ENCODE results near the gene GRIK1. TPM values are rescaled to one million over a fixed set of nuclear protein-coding genes. Genes with fewer than 3 reads are reported as not detected.

Gene GRIK1
- total and polyA plus RNA-seq, 5 donors: not detected

DNA sequence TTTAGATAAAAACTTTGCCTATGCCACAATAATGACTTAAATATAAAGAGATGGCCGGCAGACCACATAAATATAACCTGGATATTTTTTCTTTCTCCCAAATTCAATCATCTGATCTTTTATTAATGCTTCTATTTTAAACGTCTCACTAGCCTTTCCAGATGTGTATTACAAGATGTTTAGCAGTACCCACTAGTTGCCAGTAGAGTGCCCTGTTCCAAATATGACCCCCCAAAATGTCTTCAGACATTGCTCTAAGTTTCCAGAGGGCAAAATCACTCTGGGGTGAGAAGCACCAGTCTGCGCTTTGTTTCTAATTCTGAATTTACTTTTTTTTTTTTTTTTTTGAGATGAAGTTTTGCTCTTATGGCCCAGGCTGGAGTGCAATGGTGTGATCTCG, 268.1 kb downstream of the GRIK1 start:
- 71% methylated on average over 4 of the region's 4 CpGs for WGBS
- no peak for ATAC-seq

DNA sequence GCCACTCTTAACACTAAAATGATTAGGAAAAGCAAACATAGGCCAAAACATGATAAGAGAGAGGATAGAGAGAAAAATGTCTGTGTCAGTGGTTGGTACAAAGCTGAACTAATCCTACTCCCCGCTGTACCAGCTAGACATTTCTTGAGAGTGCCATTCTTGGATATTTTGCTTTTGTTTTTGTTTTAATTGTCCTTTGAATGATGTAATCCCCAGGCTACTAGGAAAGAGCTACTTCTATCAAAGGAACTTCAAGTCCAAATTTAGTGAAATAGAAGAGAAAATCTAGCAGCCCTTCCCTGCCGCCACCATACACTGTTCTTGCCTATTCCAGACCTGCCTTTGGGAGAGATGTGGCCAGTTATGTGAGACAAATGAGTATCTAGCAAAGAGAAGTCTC, 269.6 kb downstream of the GRIK1 start:
- ATAC-seq: no peak
- WGBS: 80% methylated on average over 2 of the region's 2 CpGs
- intact Hi-C loops (cut with DNase I): no loop called here

More for the DNA sequence above, 268.1 kb downstream of the GRIK1 start:
- Histone ChIP-seq H3K4me1 (ENCODE audit: control insufficient read depth, insufficient read depth, low read length) (no peaks in the 10 kb centered on the region), H3K4me3 (ENCODE audit: low read length) (no peak overlapping the region), H3K9me3 (ENCODE audit: control insufficient read depth, low read length) (no peaks in the 10 kb centered on the region), H3K27ac (ENCODE audit: low read length) (no peak overlapping the region), H3K27me3 (ENCODE audit: control insufficient read depth, insufficient read depth) (no peaks in the 10 kb centered on the region)
- DNase-seq: no peak
- intact Hi-C loops (cut with DNase I): no loop called here

DNA sequence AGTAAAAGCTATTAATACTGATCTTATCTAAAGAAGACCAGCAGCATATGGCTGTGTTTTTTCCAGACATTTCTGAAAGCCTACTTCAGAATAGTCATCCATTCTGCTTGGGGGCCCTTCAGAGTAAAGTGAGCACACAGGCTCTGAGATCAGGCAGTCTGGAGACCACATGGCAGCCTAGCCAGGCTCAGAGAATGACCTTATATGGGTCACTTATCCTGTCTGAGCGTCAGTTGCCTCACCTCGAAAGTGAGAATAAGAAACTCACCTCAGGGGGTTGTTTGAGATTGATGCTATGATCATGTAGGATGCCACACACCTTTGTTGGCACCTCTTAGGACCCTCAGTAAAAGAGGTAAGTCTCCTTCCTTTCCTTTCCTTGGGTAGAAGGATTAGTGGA, 270.4 kb downstream of the GRIK1 start:
- Histone ChIP-seq H3K4me1 (ENCODE audit: control insufficient read depth, insufficient read depth, low read length) (no peaks in the 10 kb centered on the region), H3K9me3 (ENCODE audit: control insufficient read depth, low read length) (no peaks in the 10 kb centered on the region), H3K27me3 (ENCODE audit: control insufficient read depth, insufficient read depth) (no peaks in the 10 kb centered on the region), H3K27ac (ENCODE audit: low read length) (no peak overlapping the region), H3K4me3 (ENCODE audit: low read length) (no peak overlapping the region)
- intact Hi-C loops (cut with DNase I): no loop called here
- DNase-seq (no peak), ATAC-seq (no peak)
- 85% methylated on average over 2 of the region's 2 CpGs for WGBS

More for the DNA sequence above, 269.6 kb downstream of the GRIK1 start:
- Histone ChIP-seq H3K27me3 (ENCODE audit: control insufficient read depth, insufficient read depth) (no peaks in the 10 kb centered on the region), H3K27ac (ENCODE audit: low read length) (no peak overlapping the region), H3K9me3 (ENCODE audit: control insufficient read depth, low read length) (no peaks in the 10 kb centered on the region), H3K4me3 (ENCODE audit: low read length) (no peak overlapping the region), H3K4me1 (ENCODE audit: control insufficient read depth, insufficient read depth, low read length) (no peaks in the 10 kb centered on the region)
- DNase-seq: no peak

DNA sequence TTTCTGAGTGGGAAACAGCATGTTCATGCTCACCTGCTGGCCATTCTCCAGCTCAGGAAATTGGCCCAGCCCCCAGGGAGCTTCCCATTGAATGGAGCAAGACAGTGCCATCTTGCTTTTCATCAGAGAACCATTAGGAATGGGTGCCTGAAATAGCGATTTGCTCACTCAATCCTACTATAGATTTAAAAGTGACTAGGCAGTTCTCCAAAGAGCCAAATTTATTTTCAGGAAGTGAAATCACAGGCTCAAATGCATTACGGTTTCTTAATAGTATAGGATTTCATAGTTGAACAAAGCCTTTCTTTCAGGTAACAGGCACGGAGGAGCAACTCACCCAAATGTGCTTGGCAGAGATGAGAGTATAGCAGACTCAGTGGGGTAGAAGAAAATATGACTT, 272.1 kb downstream of the GRIK1 start:
- no peaks in the 10 kb centered on the region for H3K9me3 ChIP-seq (ENCODE audit: control insufficient read depth, low read length)
- no peaks in the 10 kb centered on the region for H3K4me1 ChIP-seq (ENCODE audit: control insufficient read depth, insufficient read depth, low read length)
- intact Hi-C loops (cut with DNase I): no loop called here
- DNase-seq (no peak), ATAC-seq (no peak)
- no peaks in the 10 kb centered on the region for H3K27me3 ChIP-seq (ENCODE audit: control insufficient read depth, insufficient read depth)
- H3K4me3 ChIP-seq (ENCODE audit: low read length): no peak overlapping the region
- no peak overlapping the region for H3K27ac ChIP-seq (ENCODE audit: low read length)
- 85% methylated on average over 3 of the region's 3 CpGs for WGBS

DNA sequence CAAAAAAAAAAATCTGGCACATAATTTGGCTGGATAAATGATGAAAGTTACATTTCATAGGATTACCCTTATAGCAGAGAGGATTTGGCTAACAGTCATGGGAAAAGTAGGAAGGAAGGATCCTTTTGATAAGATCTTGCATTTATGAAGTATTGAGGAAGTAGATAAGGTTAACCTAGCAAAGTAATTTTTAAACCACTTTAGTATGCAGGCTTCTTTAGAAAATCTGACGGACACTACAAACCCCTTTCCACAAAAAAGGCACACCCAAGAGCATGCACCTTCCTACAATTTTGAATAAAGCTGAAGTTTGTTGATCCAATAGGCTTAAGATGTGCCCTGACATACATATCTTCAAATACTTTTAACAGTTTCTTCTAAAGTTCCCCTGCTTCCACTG, 275.2 kb downstream of the GRIK1 start:
- no peak overlapping the region for H3K27ac ChIP-seq (ENCODE audit: low read length)
- DNase-seq (no peak), ATAC-seq (no peak)
- no peaks in the 10 kb centered on the region for H3K9me3 ChIP-seq (ENCODE audit: control insufficient read depth, low read length)
- H3K27me3 ChIP-seq (ENCODE audit: control insufficient read depth, insufficient read depth): no peaks in the 10 kb centered on the region
- intact Hi-C loops (cut with DNase I): no loop called here
- H3K4me1 ChIP-seq (ENCODE audit: control insufficient read depth, insufficient read depth, low read length): no peaks in the 10 kb centered on the region
- WGBS: 47% methylated on average over 1 of the region's 1 CpG
- H3K4me3 ChIP-seq (ENCODE audit: low read length): no peak overlapping the region

DNA sequence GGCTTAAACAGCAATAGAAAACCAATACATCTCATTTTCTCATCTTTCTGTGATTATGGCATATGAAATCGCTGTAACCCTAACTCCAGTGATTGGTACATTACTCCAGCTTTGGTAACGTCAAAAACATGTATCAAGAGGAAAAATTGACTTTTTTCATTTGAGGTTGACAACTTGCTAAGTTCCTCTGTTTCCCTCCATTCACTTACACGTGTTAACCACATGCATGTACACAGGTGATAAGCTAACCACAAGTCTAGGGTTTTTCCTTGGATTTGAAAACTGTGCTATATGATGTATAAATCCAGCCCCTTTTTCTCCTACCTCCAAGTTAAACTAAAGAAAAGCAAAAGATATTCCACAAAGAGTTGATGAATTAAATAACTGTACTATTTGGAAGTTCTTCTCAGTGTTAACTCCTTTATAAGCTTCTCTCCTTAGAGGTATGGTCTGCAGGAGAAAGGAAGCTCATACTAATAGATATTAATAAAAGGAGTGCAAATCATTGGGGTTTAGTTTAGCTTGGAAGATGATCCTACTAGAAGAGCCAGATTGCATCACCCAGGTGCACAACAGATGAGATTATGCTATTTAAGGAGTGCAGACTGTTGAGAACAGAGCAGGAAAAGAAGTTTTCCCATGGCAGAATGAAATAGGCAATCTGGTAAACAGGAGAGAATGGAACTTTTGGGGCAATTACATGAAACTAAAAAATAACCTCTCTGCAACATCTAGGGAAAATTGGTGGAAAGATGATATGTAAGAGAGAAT, 277.9 kb downstream of the GRIK1 start:
- Histone ChIP-seq H3K9me3 (ENCODE audit: control insufficient read depth, low read length) (no peaks in the 10 kb centered on the region), H3K27me3 (ENCODE audit: control insufficient read depth, insufficient read depth) (no peaks in the 10 kb centered on the region), H3K27ac (ENCODE audit: low read length) (no peak overlapping the region), H3K4me1 (ENCODE audit: control insufficient read depth, insufficient read depth, low read length) (no peaks in the 10 kb centered on the region), H3K4me3 (ENCODE audit: low read length) (no peak overlapping the region)
- DNase-seq (no peak), ATAC-seq (no peak)
- intact Hi-C loops (cut with DNase I): no loop called here
- WGBS: 90% methylated on average over 3 of the region's 3 CpGs

DNA sequence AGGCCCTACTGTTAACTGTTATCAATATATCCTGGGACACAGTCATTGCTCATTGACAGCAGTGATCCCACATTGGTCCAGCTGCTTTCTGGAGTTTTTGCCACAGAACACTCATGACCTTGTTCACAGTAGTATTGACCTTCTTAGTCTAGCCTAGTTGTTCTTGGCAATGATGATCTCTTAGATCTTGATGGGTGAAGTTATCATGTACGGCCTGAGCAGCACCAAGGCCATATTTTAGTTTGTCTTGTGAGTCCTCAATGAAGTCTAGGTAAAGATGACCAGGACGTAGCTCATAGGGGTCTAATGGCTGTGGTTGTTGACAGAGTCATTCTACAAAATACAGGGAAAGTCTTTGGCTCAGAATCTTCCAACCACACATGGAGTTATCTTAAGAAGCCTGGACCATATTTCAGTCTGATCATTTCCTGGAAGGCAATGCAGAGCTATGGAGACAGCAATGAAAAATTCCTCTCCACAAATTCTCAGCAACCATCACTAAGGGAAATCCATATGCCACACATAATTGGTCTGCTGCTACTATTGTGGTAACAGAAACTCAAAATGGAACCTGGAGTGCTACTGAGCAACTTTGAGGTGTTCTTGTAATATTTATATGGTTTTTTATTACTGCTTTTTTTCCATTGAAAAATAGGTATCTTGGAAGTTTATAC, 279.6 kb downstream of the GRIK1 start:
- Histone ChIP-seq H3K27ac (ENCODE audit: low read length) (no peak overlapping the region), H3K4me3 (ENCODE audit: low read length) (no peak overlapping the region), H3K4me1 (ENCODE audit: control insufficient read depth, insufficient read depth, low read length) (no peaks in the 10 kb centered on the region), H3K9me3 (ENCODE audit: control insufficient read depth, low read length) (no peaks in the 10 kb centered on the region), H3K27me3 (ENCODE audit: control insufficient read depth, insufficient read depth) (no peaks in the 10 kb centered on the region)
- DNase-seq (no peak), ATAC-seq (no peak)
- 92% methylated on average over 2 of the region's 2 CpGs for WGBS
- intact Hi-C loops (cut with DNase I): no loop called here

DNA sequence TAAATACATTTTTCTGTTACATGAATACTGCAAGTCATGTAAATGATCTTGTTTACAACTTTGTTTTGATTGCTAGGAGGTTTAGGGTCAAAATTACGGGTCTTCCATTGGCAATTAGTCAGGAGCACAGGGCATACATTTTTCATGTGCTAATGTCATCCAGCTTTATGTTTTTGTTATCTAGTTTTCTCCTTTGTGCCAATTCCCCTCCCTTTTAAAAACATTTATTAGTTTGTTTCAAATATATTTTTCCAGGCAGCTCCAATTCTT, 280.9 kb downstream of the GRIK1 start:
- Histone ChIP-seq H3K27ac (ENCODE audit: low read length) (no peak overlapping the region), H3K4me3 (ENCODE audit: low read length) (no peak overlapping the region), H3K27me3 (ENCODE audit: control insufficient read depth, insufficient read depth) (no peaks in the 10 kb centered on the region), H3K4me1 (ENCODE audit: control insufficient read depth, insufficient read depth, low read length) (no peaks in the 10 kb centered on the region), H3K9me3 (ENCODE audit: control insufficient read depth, low read length) (no peaks in the 10 kb centered on the region)
- ATAC-seq: no peak
- 60% methylated on average over 1 of the region's 1 CpG for WGBS
- no peak for DNase-seq
- intact Hi-C loops (cut with DNase I): no loop called here

DNA sequence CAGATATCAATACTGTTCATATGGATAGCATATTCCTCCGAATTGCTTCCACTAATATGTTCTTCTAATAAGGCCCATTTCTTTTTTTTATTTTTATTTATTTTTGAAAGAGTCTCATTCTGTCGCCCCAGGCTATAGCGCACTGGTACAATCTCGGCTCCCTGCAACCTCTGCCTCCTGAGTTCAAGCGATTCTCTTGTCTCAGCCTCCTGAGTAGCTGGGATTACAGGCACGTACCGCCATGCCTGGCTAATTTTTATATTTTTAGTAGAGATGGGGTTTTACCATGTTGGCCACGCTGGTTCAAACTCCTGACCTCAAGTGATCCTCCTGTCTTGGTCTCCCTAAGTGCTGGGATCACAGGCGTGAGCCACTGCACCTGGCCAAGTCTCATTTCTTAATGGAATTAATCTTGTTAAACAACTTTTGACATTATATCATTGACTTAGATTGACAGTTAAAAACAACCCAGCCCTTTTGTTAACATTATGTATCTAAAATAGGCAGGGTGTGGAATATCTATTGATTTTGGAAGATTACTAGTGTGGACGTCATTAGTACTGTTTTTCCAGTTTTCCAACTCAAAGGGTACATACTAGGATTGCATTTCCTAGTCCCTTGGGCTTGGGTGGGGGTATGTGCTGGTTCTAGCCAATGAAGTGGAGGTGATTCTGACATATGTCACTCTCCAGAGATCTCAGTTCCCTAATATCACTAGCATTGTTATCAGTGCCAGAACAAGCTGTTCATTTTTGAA, 281.4 kb downstream of the GRIK1 start:
- no peak overlapping the region for H3K27ac ChIP-seq (ENCODE audit: low read length)
- ATAC-seq (no peak), DNase-seq (no peak)
- no peaks in the 10 kb centered on the region for H3K9me3 ChIP-seq (ENCODE audit: control insufficient read depth, low read length)
- H3K4me1 ChIP-seq (ENCODE audit: control insufficient read depth, insufficient read depth, low read length): no peaks in the 10 kb centered on the region
- no peak overlapping the region for H3K4me3 ChIP-seq (ENCODE audit: low read length)
- WGBS: 89% methylated on average over 10 of the region's 10 CpGs
- no peaks in the 10 kb centered on the region for H3K27me3 ChIP-seq (ENCODE audit: control insufficient read depth, insufficient read depth)
- intact Hi-C loops (cut with DNase I): no loop called here

DNA sequence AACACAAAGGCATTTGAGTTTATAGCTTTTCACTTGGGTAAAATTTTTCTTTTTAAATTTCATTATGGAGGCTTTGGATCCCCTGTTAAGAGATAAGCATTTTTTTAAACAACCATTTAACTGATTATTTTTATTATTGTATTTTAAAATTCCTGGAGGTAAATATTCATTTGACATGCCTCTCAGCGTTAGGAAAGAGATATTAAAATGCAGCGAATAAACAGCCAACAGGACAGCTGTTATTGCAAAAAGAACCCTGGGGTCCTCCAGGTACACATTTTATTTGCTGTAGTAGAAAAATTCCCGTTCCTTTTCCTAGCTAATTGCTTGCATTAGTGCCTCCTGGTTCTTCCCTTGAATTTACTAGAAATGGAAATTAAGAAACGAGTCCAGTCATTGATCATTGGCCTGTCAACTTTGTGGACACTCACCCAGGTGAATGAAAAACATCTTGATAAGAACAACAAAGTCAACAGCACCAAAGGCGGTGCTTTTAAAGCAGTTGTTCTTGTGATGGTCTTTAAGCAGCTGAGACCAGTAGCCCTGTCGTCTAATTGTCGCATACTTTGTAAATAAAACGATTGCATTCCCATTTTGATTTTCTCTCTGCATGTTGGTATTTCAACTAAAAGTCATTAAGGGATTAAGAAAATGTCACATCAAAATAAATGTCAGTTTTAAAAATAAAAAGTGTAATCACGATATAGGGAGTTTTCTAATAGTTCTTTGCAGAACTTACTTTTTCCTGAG, 282.4 kb downstream of the GRIK1 start:
- no peak for ATAC-seq
- no peaks in the 10 kb centered on the region for H3K4me1 ChIP-seq (ENCODE audit: control insufficient read depth, insufficient read depth, low read length)
- H3K27me3 ChIP-seq (ENCODE audit: control insufficient read depth, insufficient read depth): no peaks in the 10 kb centered on the region
- 86% methylated on average over 9 of the region's 9 CpGs for WGBS
- intact Hi-C loops (cut with DNase I): no loop called here
- H3K9me3 ChIP-seq (ENCODE audit: control insufficient read depth, low read length): no peaks in the 10 kb centered on the region
- no peak for DNase-seq
- no peak overlapping the region for H3K27ac ChIP-seq (ENCODE audit: low read length)
- H3K4me3 ChIP-seq (ENCODE audit: low read length): no peak overlapping the region
